ENCODE measurements around the gene AGBL1.

AGBL1 gene

GRCh38 chr15:86347245-86347644 lies 267.6 kb downstream of the AGBL1 start:
- H3K4me3 ChIP-seq (ENCODE audit: low read depth, low read length): no peak overlapping the region
- no peak for TF ChIP-seq CTCF (IDR thresholded peaks at IDR 0.05; ENCODE audit: control insufficient read depth, extremely low read depth, insufficient read depth)
- DNase-seq (ENCODE audit: low read depth): no peak

- H3K4me3 ChIP-seq (ENCODE audit: low read depth, low read length): no peak overlapping the region
- no peak for DNase-seq (ENCODE audit: low read depth)
- TF ChIP-seq CTCF (IDR thresholded peaks at IDR 0.05; ENCODE audit: control insufficient read depth, extremely low read depth, insufficient read depth): no peak
These were observed 269.9 kb downstream of the AGBL1 start for GRCh38 chr15:86349565-86349964.

- no peak for TF ChIP-seq CTCF (IDR thresholded peaks at IDR 0.05; ENCODE audit: control insufficient read depth, extremely low read depth, insufficient read depth)
- DNase-seq (ENCODE audit: low read depth): no peak
- no peak overlapping the region for H3K4me3 ChIP-seq (ENCODE audit: low read depth, low read length)
These were observed 273.5 kb downstream of the AGBL1 start for GRCh38 chr15:86353213-86353612.

GRCh38 chr15:86355361-86355760 lies 275.7 kb downstream of the AGBL1 start:
- no peak for DNase-seq (ENCODE audit: low read depth)
- no peak for TF ChIP-seq CTCF (IDR thresholded peaks at IDR 0.05; ENCODE audit: control insufficient read depth, extremely low read depth, insufficient read depth)
- H3K4me3 ChIP-seq (ENCODE audit: low read depth, low read length): no peak overlapping the region

- H3K4me3 ChIP-seq (ENCODE audit: low read depth, low read length): no peak overlapping the region
- no peak for TF ChIP-seq CTCF (IDR thresholded peaks at IDR 0.05; ENCODE audit: control insufficient read depth, extremely low read depth, insufficient read depth)
- DNase-seq (ENCODE audit: low read depth): peak; percentile 8
These were observed 276.1 kb downstream of the AGBL1 start for GRCh38 chr15:86355801-86356200.

GRCh38 chr15:86362555-86362954 lies 282.9 kb downstream of the AGBL1 start:
- H3K4me3 ChIP-seq (ENCODE audit: low read depth, low read length): no peak overlapping the region
- no peak for DNase-seq (ENCODE audit: low read depth)
- no peak for TF ChIP-seq CTCF (IDR thresholded peaks at IDR 0.05; ENCODE audit: control insufficient read depth, extremely low read depth, insufficient read depth)

- no peak overlapping the region for H3K4me3 ChIP-seq (ENCODE audit: low read depth, low read length)
- TF ChIP-seq CTCF (IDR thresholded peaks at IDR 0.05; ENCODE audit: control insufficient read depth, extremely low read depth, insufficient read depth): no peak
- DNase-seq (ENCODE audit: low read depth): no peak
These were observed 293.5 kb downstream of the AGBL1 start for GRCh38 chr15:86373147-86373546.

All from LNCaP clone FGC (cell line).